B cell (primary cell): Measurements from ENCODE around the gene HEXD. TPM values are rescaled to one million over a fixed set of nuclear protein-coding genes. Genes with fewer than 3 reads are reported as not detected.
A peak's percentile ranks its signal among the peaks of the same experiment; 100 is the strongest.

ENCODE experiments used
- ATAC-seq: fragments of 200-7000 bp; cut with Tn5 transposase; one replicate; pipeline ENCODE4 v1.10.0; 2021; ENCODE audit warnings: low read depth, mild to moderate bottlenecking, moderate number of reproducible peaks, moderate library complexity
- CTCF ChIA-PET: fragments of 350-600 bp; sonication (Branson Sonifier 250); formaldehyde crosslinking; loops from one replicate; lab custom pipeline; 2021; ENCODE audit warnings: antibody characterized with exemption, inconsistent platforms; lab: Charles Lee
- POLR2A ChIA-PET: fragments of 350-600 bp; sonication (Branson Sonifier 250); formaldehyde crosslinking; loops from one replicate; lab custom pipeline; 2021; ENCODE audit warnings: antibody characterized with exemption; lab: Charles Lee
- DNase-seq: peaks from one replicate; pipeline ENCODE4 v3.0.0; 2013
- H2AFZ ChIP-seq: 2 replicates; pipeline ENCODE4 v1.6.1; 2012; ENCODE audit warnings: mild to moderate bottlenecking, low read depth, low read length; ENCODE audit not compliant: insufficient read depth, poor library complexity, severe bottlenecking
- H3K27ac ChIP-seq, 2 donors: 1 replicate in 1 of 2; 2 replicates in 1 of 2; pipeline ENCODE4 v1.5.1; 2012 to 2013; ENCODE audit warnings: low read length in 2 of 2, mild to moderate bottlenecking in 2 of 2, moderate library complexity in 1 of 2
- H3K27me3 ChIP-seq, 4 experiments: fragments of 200-600 bp in 1 of 4; sonication (generic) in 1 of 4; replicated peaks in 1 of 4; 1 replicate in 2 of 4; 2 replicates in 2 of 4; pipeline versions ENCODE4 v1.6.1 to v1.7.0; 2013 to 2016; ENCODE audit warnings: low read length in 3 of 4, mild to moderate bottlenecking in 2 of 4, mixed read lengths in 1 of 4, moderate library complexity in 1 of 4; ENCODE audit not compliant: insufficient read depth in 4 of 4, control insufficient read depth in 3 of 4; ENCODE audit errors: control extremely low read depth in 1 of 4
- H3K36me3 ChIP-seq, 2 experiments: replicated peaks in 1 of 2; 1 replicate in 1 of 2; 2 replicates in 1 of 2; pipeline versions ENCODE4 v1.6.1 to v1.7.1; 2013; ENCODE audit warnings: low read length in 1 of 2; ENCODE audit not compliant: insufficient read depth in 2 of 2, control insufficient read depth in 1 of 2; ENCODE audit errors: control extremely low read depth in 1 of 2, extremely low read depth in 1 of 2
- H3K4me1 ChIP-seq, 2 donors: fragments of 200-600 bp in 1 of 2; sonication (generic) in 1 of 2; 1 replicate in 1 of 2; 2 replicates in 1 of 2; pipeline versions ENCODE4 v1.5.1 to v1.6.1; 2013 to 2017; ENCODE audit warnings: low read length in 2 of 2; ENCODE audit not compliant: control insufficient read depth in 2 of 2, insufficient read depth in 2 of 2
- H3K4me2 ChIP-seq: replicated peaks from 2 replicates; pipeline ENCODE3; 2012; ENCODE audit warnings: mild to moderate bottlenecking, low read depth, low read length; ENCODE audit not compliant: poor library complexity, severe bottlenecking
- H3K4me3 ChIP-seq, 5 experiments: fragments of 200-600 bp in 1 of 5; sonication (generic) in 1 of 5; 1 replicate in 3 of 5; 2 replicates in 2 of 5; pipeline versions ENCODE4 v1.5.1 to v1.7.0; 2011 to 2016; ENCODE audit warnings: low read length in 4 of 5, mild to moderate bottlenecking in 4 of 5, low read depth in 2 of 5, control low read depth in 1 of 5, moderate library complexity in 1 of 5; ENCODE audit not compliant: insufficient read depth in 1 of 5; ENCODE audit errors: control extremely low read depth in 1 of 5, extremely low read depth in 1 of 5
- H3K79me2 ChIP-seq: fragments of 200-600 bp; sonication (generic); one replicate; pipeline ENCODE4 v1.6.0; 2016; ENCODE audit warnings: low read length; ENCODE audit not compliant: control insufficient read depth, insufficient read depth
- H3K9ac ChIP-seq: fragments of 200-600 bp; sonication (generic); 2 replicates; pipeline ENCODE4 v1.6.1; 2017; ENCODE audit warnings: mild to moderate bottlenecking, low read length, moderate library complexity
- H3K9me3 ChIP-seq, 3 donors: one replicate each; pipeline versions ENCODE4 v1.6.1 to v1.7.1; 2013; ENCODE audit warnings: low read length in 2 of 3; ENCODE audit not compliant: control insufficient read depth in 2 of 3, insufficient read depth in 1 of 3; ENCODE audit errors: control extremely low read depth in 1 of 3
- H4K20me1 ChIP-seq: 2 replicates; pipeline ENCODE4 v1.6.0; 2012; ENCODE audit warnings: mild to moderate bottlenecking, low read length; ENCODE audit not compliant: insufficient read depth, control insufficient read depth, poor library complexity, severe bottlenecking
- H3K27ac Mint-ChIP-seq: one replicate; pipeline ENCODE4 v1.8.0; 2021; ENCODE audit warnings: mixed read lengths
- H3K27me3 Mint-ChIP-seq: one replicate; pipeline ENCODE4 v1.8.0; 2021; ENCODE audit warnings: mixed read lengths
- H3K4me1 Mint-ChIP-seq: one replicate; pipeline ENCODE4 v1.8.0; 2021; ENCODE audit warnings: mixed read lengths
- H3K4me3 Mint-ChIP-seq: one replicate; pipeline ENCODE4 v1.8.0; 2021; ENCODE audit warnings: mixed read lengths
- H3K9me3 Mint-ChIP-seq: one replicate; pipeline ENCODE4 v1.8.0; 2022; ENCODE audit warnings: mixed read lengths; ENCODE audit not compliant: insufficient read depth
- EZH2 ChIP-seq: IDR thresholded peaks from 2 replicates; pipeline ENCODE4 v1.6.1; 2012; ENCODE audit warnings: borderline replicate concordance, low read depth, mild to moderate bottlenecking, moderate library complexity, low read length; ENCODE audit not compliant: insufficient read depth, poor library complexity, severe bottlenecking
- WGBS: methylation state at CpG from one replicate; pipeline ENCODE4 v1.1.5; 2013; ENCODE audit warnings: missing lambda C conversion rate; ENCODE audit not compliant: insufficient coverage; 5-methylcytosine and 5-hydroxymethylcytosine counted together
- intact Hi-C: fragments of 100-400 bp; cut with micrococcal nuclease; formaldehyde crosslinking; loops from one replicate; pipeline ENCODE4 v1.10.0; 2022
- polyA plus RNA-seq: library from polyadenylated mRNA; depleted of rRNA; stranded (reverse); fragments of >200 nt; gene quantifications from 2 replicates; pipeline ENCODE4 v1.2.3, GENCODE V29; 2012
- total RNA-seq, 2 donors: library from RNA; stranded (reverse); fragments of 120-200 nt in 1 of 2; gene quantifications; 1 replicate in 1 of 2; 2 replicates in 1 of 2; pipeline versions ENCODE4 v1.2.3 to v1.2.4, GENCODE V29; 2013 to 2022
- TF ChIP-seq, protein P1 (sequence below): fragments of 200-600 bp; IDR thresholded peaks from one replicate; pipeline ENCODE4 v1.8.0; 2022; ENCODE audit warnings: antibody characterized with exemption, mild to moderate bottlenecking

Gene HEXD
- total and polyA plus RNA-seq, 2 donors (not counting 1 experiment from before 2014, with no cell fraction given): 128 to 317 TPM

- H3K9ac ChIP-seq: peak overlapping the region; percentile 97
- ATAC-seq (no peak), DNase-seq (no peak)
- peaks cover 0 to 4% (median 0%) of the 10 kb centered on the region in 3 donors for H3K9me3 ChIP-seq
- no peak for TF ChIP-seq EZH2
- TF ChIP-seq, protein P1, sequence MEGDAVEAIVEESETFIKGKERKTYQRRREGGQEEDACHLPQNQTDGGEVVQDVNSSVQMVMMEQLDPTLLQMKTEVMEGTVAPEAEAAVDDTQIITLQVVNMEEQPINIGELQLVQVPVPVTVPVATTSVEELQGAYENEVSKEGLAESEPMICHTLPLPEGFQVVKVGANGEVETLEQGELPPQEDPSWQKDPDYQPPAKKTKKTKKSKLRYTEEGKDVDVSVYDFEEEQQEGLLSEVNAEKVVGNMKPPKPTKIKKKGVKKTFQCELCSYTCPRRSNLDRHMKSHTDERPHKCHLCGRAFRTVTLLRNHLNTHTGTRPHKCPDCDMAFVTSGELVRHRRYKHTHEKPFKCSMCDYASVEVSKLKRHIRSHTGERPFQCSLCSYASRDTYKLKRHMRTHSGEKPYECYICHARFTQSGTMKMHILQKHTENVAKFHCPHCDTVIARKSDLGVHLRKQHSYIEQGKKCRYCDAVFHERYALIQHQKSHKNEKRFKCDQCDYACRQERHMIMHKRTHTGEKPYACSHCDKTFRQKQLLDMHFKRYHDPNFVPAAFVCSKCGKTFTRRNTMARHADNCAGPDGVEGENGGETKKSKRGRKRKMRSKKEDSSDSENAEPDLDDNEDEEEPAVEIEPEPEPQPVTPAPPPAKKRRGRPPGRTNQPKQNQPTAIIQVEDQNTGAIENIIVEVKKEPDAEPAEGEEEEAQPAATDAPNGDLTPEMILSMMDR: no peak
- Mint-ChIP-seq H3K27me3 (no peaks in the 10 kb centered on the region), H3K27ac (peak overlapping the region; percentile 90), H3K4me3 (peak overlapping the region; percentile 81), H3K4me1 (peaks cover 19% of the 10 kb centered on the region), H3K9me3 (no peaks in the 10 kb centered on the region)
- WGBS: under 1% methylated on average over 7 of the region's 8 CpGs
- ChIA-PET CTCF (interaction anchor here (1.0 to 2.1 kb wide), 2 partner anchors 9 to 51 kb away, joined by 3 to 8 read pairs; no protein-coding TSS in a partner anchor), POLR2A (interaction anchor here (1.7 to 2.9 kb wide), 2 partner anchors 8 to 61 kb away, joined by 5 to 24 read pairs; partner anchors contain the start of gene FOXK2)
- peaks cover 44% of the 10 kb centered on the region for H3K79me2 ChIP-seq
- H3K4me2 ChIP-seq: peak overlapping the region; percentile 82
- no peaks in the 10 kb centered on the region for H3K27me3 ChIP-seq
- intact Hi-C loops: loop anchor here (1.0 to 5.0 kb wide), 8 partner anchors 8 to 294 kb away; partner anchors contain the start of genes CYBC1, FN3KRP, FOXK2 and HEXD
- H3K36me3 ChIP-seq: peaks cover 1 to 22% of the 10 kb centered on the region in 2 experiments
- H3K4me3 ChIP-seq: peak overlapping the region; percentile 53 to 82 (median 74)
- peak overlapping the region; percentile 68 for H2AFZ ChIP-seq
- peaks cover 13 to 19% of the 10 kb centered on the region in 2 donors for H3K4me1 ChIP-seq
- peak overlapping the region; percentile 91 to 99 for H3K27ac ChIP-seq
- peaks cover 20% of the 10 kb centered on the region for H4K20me1 ChIP-seq
Observed at GRCh38 chr17:82457929-82458178, 39.7 kb downstream of the HEXD start.

DNA sequence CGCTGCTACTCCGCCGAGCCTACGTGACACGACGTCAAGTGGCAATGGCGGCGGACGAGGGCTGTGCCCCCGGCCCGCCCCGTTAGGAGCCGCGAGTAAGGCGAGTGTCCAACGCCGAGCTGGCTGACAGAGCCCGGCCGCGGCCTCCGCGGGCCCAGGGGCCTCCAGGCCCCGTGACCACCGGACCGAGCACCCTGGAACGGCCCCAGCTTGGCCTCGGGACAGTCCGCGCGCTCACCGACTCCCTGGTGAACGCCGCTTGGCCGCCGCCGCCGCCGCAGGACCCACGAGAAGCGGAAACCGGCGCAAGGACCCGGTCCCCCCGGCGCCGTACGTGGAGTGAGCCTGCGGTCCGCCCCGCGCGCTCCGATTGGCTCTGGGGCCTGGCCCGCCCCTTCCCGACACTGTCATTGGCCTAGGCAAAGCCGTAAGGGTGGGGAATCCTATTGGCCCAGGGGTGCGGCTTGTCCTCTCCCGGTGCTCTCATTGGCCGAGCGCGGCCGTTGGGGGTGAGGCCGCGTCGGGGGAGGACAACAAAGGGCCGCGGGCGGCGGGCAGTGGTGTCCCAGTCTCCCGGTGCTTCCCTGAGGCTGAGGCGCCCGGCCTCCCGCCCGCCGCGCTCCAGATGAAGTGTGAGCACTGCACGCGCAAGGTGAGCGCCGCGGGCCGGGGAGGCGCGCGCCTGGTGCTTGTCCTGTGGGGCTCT lies 40.2 kb downstream of the HEXD start, which contains the start of gene NARF:
Gene NARF (plus strand): TSS at position 563 of the 706 bp plus-strand sequence. CDS start 63 bp downstream, at position 626.
- DNase-seq (peak; percentile 97), ATAC-seq (peak; percentile 96)
- WGBS: under 1% methylated on average over 85 of the region's 85 CpGs
- H3K4me1 ChIP-seq: peaks cover 13 to 19% of the 10 kb centered on the region in 2 donors
- peaks cover 4 to 27% of the 10 kb centered on the region in 2 experiments for H3K36me3 ChIP-seq
- ChIA-PET POLR2A (interaction anchor here (1.7 to 2.9 kb wide), 2 partner anchors 9 to 61 kb away, joined by 5 to 24 read pairs; partner anchors contain the start of gene FOXK2), CTCF (interaction anchor here (1.0 to 2.1 kb wide), 2 partner anchors 9 to 51 kb away, joined by 3 to 8 read pairs; no protein-coding TSS in a partner anchor)
- H2AFZ ChIP-seq: peak within 1 kb of the TSS; percentile 68
- Mint-ChIP-seq H3K4me3 (peak within 1 kb of the TSS; percentile 81), H3K4me1 (peaks cover 19% of the 10 kb centered on the region), H3K27me3 (no peaks in the 10 kb centered on the region), H3K27ac (peak within 1 kb of the TSS; percentile 90), H3K9me3 (no peaks in the 10 kb centered on the region)
- peak within 1 kb of the TSS; percentile 91 to 99 for H3K27ac ChIP-seq
- H4K20me1 ChIP-seq: peaks cover 23% of the 10 kb centered on the region
- peak within 1 kb of the TSS; percentile 97 for H3K9ac ChIP-seq
- TF ChIP-seq, protein P1: no peak
- no peak for TF ChIP-seq EZH2
- intact Hi-C loops: loop anchor here (1.0 to 5.0 kb wide), 8 partner anchors 8 to 294 kb away; partner anchors contain the start of genes CYBC1, FN3KRP, FOXK2 and HEXD
- peak within 1 kb of the TSS; percentile 82 for H3K4me2 ChIP-seq
- peak within 1 kb of the TSS; percentile 53 to 82 (median 74) for H3K4me3 ChIP-seq
- H3K79me2 ChIP-seq: peaks cover 48% of the 10 kb centered on the region
- H3K27me3 ChIP-seq: no peaks in the 10 kb centered on the region
- peaks cover 0 to 4% (median 0%) of the 10 kb centered on the region in 3 donors for H3K9me3 ChIP-seq
